HG02884 (cell line): Measurements from ENCODE around the gene PUM1.
"Not testable (repeated sequence)": the region's sequence is repeated elsewhere in the genome, so short reads cannot be mapped to it uniquely, and the experiment has no call there.

Experiments used
- ATAC-seq: cut with Tn5 transposase; IDR thresholded peaks from one replicate; pipeline ENCODE4 v1.9.1; 2021; ENCODE audit warnings: mild to moderate bottlenecking, moderate library complexity; ENCODE audit not compliant: unreplicated experiment

The PUM1 gene

GRCh38 chr1:31000301-31000700, 65.2 kb downstream of the PUM1 start:
- no peak for ATAC-seq

- no peak for ATAC-seq
Observed at GRCh38 chr1:30998887-30999286, 66.6 kb downstream of the PUM1 start.

DNA sequence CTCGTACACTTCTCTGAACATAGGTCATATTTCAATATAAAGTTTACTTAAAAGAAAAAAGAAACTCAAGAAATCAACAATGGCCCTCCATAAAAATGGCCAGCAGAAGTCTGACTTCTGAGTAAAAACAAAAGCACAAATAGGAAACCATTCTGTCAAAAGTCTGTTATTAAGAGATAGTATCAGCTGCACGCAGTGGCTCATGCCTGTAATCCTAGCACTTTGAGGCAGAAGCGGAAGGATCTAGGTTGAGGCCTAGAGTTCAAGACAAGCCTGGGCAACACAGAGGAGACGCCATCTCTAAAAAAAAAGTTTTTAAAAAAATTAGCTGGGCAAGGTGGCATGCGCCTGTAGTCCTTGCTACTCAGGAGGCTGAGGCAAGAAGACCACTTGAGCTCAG, 67.3 kb downstream of the PUM1 start:
- no peak for ATAC-seq

- ATAC-seq, result no peak
Observed at GRCh38 chr1:30997463-30998057, 68.0 kb downstream of the PUM1 start.

GRCh38 chr1:30995990-30996612, 69.4 kb downstream of the PUM1 start:
- no peak for ATAC-seq

GRCh38 chr1:30991862-30992606, 73.5 kb downstream of the PUM1 start:
- ATAC-seq, result no peak

DNA sequence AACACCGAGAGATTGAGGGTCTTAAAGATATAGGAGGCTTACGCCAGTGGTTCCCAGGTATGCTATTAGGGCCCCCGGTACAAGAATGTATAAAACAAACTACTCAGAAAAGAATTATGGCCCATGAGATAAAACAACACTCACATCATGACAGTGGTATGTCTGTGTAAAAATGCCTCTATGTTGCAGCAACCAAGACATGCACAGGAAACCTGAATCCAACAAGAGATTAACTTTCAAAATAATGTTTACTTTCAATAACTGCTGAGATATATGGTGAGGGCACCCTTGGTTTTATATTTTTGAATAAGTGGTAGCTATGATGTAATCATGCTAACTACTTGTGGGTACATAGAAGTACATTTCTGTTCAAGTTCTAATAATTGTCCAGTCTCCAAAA, 74.9 kb downstream of the PUM1 start:
- no peak for ATAC-seq

- ATAC-seq, result no peak
Observed at GRCh38 chr1:30988045-30988444, 77.5 kb downstream of the PUM1 start.

- no peak for ATAC-seq
Observed at GRCh38 chr1:30986755-30987154, 78.8 kb downstream of the PUM1 start.

DNA sequence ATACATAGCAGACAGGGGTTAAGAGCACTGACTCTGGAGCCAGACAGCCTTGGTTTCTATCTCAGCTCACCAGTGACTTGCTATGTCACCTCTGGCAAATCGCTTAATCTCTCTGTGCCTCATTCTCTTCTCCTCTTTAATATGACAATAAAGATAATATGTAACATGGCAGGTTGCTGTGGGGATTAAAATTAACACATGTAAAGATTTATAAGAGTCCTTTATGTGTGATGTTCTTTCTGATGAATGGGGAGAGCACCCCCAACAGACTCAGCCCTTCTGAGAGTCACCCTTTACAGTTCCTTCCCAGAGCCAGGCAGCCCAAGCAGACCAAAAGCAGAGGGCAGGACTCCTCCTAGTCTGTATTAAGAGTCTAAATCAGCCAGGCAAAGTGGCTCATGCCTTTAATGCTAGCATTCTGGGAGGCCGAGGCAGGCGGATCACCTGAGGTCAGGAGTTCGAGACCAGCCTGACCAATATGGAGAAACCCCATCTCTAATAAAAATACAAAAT, 80.5 kb downstream of the PUM1 start:
- ATAC-seq, result no peak

DNA sequence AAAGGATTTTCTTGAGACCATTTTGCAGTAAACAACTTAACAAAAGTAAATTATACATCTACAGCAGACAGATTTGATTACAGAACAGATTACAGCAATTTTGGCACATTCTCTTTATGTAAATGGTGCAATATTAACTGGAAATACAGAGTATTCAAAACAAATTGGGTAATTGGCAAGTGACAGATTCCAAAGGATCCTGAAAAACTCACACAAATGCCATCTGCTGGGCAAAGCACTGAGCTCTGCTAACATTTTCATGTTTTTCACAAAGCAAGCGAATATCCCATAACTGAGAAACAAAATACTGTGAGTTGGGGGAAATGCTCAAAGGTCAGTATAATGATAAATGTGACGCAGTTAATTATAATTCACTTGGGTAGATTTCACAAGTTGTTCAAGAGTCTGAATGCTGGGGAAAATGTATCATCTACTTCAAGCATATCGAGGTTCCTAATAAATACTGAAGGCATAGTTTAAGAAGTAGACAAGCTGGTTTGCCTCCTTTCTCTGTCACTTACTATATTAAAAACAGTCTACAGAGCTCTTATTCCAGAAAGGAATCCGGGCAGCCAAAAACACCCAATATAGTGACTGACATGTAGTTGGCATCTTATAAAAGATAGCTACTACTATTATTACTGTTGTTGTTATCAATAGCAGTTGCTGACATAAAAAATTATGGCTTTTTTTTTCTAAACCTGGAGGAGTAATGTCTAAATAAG, 81.2 kb downstream of the PUM1 start:
- no peak for ATAC-seq

GRCh38 chr1:30982937-30983336, 82.6 kb downstream of the PUM1 start:
- ATAC-seq, result no peak

DNA sequence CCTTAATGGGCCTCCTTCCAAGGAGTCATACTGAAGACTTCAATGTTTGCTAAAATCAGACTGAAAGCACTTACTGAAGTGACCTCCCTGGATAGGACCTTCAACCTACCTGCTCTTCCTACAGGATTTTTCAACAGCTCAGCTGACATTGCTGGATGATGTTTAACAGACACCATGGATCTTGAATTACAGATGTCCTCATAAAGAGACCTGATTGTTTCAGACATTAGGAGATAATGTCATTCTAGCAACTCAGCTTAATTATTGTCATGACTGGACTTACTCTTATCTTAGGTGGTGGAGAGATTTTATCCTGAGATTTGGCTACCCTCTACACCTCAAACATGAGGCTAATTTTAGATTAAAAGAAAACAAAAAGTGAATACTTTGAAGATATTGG, 83.1 kb downstream of the PUM1 start:
- ATAC-seq, result no peak

- ATAC-seq, result no peak
Observed at GRCh38 chr1:30981172-30981571, 84.3 kb downstream of the PUM1 start.

DNA sequence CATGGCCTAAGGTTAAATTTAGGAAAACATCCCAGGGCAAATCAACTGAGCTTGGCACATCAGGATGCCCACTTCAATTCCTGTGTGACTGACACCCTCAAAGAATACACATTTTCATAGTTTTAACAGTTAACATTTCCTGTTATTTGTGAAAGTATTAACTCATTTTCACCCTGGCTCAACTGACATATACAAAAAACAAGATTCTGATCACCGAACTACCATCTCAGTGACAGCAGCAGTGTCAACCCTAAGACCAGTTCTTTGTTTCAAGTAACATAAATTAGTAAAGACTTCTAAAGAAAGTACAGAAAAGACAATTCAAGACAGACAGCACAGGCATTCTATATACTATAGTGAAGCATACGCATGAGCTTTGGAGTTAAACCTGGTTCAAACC, 88.0 kb downstream of the PUM1 start:
- no peak for ATAC-seq

GRCh38 chr1:30977105-30977504, 88.4 kb downstream of the PUM1 start:
- no peak for ATAC-seq

DNA sequence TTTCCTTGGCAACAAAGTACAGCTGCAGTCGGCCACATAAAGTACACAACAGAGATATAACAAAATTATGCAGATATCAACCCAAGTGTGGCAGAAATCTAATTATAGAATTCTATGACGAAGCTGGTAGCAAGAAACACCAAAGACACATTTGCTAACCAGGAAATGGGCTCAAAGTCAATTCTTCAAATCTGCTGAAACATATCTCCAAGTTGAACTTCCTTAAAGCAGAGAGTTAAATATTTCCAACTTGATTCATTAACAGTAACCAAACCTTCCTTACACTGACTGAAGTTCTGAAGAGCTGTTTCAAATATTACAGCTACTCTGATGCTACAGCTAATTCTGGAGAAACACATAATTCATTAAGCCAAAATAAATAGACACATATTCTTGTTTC, 89.4 kb downstream of the PUM1 start:
- no peak for ATAC-seq

- ATAC-seq, result no peak
Observed at GRCh38 chr1:30975217-30975616, 90.3 kb downstream of the PUM1 start.

DNA sequence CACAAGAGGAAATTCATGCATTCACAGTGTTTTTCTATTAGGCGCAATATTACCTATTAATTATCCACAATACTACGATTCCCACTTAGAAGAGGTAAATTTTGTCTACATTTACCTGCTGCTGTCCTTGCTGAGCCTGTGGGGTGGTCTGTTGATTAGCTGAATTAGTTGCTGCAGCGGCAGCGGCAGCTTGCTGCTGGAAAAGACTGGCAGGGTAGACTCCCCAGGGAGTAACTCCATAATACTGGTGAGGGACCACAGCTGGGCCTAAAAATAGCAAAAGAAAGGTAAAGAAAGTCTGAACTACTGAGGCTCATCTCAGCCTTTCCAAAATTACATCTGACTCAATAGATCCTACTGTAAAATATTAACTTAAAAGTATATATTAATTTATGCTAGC, 91.0 kb downstream of the PUM1 start:
- no peak for ATAC-seq

DNA sequence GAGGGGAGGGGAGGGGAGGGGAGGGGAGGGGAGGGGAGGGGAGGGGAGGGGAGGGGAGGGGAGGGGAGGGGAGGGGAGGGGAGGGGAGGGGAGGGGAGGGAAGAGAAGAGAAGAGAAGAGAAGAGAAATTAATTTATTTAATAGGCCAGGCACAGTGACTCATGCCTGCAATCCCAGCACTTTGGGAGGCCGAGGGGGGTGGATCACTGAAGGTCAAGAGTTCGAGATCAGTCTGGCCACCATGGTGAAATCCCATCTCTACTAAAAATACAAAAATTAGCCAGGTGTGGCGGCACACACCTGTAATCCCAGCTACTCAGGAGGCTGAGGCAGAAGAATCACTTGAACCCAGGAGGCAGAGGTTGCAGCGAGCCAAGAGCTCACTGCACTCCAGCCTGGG, 93.2 kb downstream of the PUM1 start:
- ATAC-seq, result not testable (repeated sequence)

DNA sequence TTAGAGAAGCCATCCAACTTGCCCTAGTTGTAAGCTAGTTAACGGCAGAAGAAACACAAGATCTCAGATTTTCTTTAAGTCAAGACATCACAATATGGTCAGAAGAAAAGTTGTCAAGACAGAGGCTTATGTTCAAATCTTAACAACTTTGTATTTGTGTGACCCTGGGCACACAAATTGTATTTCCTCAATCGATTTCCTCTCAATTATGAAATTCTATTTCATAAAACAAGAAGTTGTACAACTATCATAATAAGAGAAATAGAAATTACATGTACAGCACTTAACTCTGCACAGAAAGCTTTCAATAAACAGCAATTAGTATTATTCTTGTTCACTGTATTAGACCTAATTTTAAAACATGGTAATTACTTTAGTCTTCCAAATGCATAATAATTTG, 94.0 kb downstream of the PUM1 start:
- ATAC-seq, result no peak

DNA sequence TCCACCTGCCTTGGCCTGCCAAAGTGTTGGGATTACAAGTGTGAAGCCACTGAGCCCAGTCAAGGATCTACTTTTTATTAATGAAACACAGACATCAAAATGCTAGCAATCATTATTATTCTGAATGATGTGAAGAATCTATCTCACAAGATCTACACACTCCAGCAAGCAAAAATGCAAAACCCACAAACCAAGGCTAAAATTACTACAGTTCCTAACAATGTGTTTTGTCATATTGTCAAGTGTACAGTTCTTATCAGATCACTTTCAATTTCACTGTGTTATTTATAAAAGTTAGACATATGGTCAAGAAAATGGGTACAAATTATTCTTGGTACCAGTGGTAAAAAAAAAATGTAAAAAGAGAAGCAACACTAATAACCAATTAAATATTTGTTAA, 95.6 kb downstream of the PUM1 start:
- ATAC-seq, result no peak
